HL-60 (cell line): ENCODE results near the gene HIP1.

Experiments
- DNase-seq, 2 experiments: peaks; one replicate each; pipeline ENCODE4 v3.0.0-alpha.2; 2010 to 2020; ENCODE audit warnings: low read depth in 1 of 2, low spot score in 1 of 2
- H3K27ac ChIP-seq: fragments of 250-450 bp; sonication (Bioruptor Pico); replicated peaks from 2 replicates; pipeline ENCODE4 v1.5.1; 2020; ENCODE audit warnings: mild to moderate bottlenecking, moderate library complexity
- H3K27me3 ChIP-seq: fragments of 250-450 bp; sonication (Bioruptor Pico); 2 replicates; pipeline ENCODE4 v1.5.1; 2021; ENCODE audit warnings: mild to moderate bottlenecking, moderate library complexity; ENCODE audit not compliant: insufficient read depth, poor library complexity, severe bottlenecking
- H3K4me3 ChIP-seq: replicated peaks from 2 replicates; pipeline ENCODE4 v1.5.1; 2011; ENCODE audit warnings: mild to moderate bottlenecking, control low read depth, low read length; ENCODE audit not compliant: insufficient read depth
- GABPA ChIP-seq: IDR thresholded peaks from 2 replicates; pipeline ENCODE4 v1.6.1; 2012; ENCODE audit warnings: low read depth
- POLR2AphosphoS5 ChIP-seq: IDR thresholded peaks from 2 replicates; pipeline ENCODE4 v1.6.1; 2012; ENCODE audit warnings: low read depth
- REST ChIP-seq: IDR thresholded peaks from 2 replicates; pipeline ENCODE4 v1.6.1; 2012; ENCODE audit warnings: low read depth; ENCODE audit not compliant: insufficient replicate concordance
- SPI1 ChIP-seq: IDR thresholded peaks from 2 replicates; pipeline ENCODE4 v1.6.1; 2012; ENCODE audit warnings: low read depth, mild to moderate bottlenecking, borderline replicate concordance
- TF ChIP-seq, protein P1 (sequence below): IDR thresholded peaks from one replicate; pipeline ENCODE4 v1.5.1; 2011; ENCODE audit warnings: low read length, control low read depth, inconsistent platforms; ENCODE audit not compliant: insufficient read depth

Gene HIP1

DNA sequence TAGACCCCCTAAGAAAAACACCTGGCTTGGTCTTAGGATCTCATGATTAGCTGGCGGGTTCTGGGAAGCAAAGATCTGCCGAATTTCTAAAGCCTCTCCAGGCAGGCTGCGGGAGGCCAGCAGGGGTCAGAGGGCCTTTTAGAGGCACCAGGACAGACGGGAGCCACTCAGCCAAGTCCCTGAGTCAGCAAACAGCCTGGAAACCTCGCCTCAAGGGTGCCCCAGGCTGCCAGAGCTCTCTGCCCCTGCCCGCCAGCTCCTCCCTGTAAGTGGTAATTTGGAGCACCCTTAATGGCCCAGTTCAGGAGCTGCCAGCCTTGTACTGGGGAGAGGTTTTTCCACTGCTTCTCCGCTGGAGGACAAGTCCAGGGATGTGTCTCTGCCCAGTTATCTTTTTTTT, 88.7 kb downstream of the HIP1 start:
- DNase-seq, result no peak
- TF ChIP-seq, protein P1, sequence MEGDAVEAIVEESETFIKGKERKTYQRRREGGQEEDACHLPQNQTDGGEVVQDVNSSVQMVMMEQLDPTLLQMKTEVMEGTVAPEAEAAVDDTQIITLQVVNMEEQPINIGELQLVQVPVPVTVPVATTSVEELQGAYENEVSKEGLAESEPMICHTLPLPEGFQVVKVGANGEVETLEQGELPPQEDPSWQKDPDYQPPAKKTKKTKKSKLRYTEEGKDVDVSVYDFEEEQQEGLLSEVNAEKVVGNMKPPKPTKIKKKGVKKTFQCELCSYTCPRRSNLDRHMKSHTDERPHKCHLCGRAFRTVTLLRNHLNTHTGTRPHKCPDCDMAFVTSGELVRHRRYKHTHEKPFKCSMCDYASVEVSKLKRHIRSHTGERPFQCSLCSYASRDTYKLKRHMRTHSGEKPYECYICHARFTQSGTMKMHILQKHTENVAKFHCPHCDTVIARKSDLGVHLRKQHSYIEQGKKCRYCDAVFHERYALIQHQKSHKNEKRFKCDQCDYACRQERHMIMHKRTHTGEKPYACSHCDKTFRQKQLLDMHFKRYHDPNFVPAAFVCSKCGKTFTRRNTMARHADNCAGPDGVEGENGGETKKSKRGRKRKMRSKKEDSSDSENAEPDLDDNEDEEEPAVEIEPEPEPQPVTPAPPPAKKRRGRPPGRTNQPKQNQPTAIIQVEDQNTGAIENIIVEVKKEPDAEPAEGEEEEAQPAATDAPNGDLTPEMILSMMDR, result no peak
- TF ChIP-seq GABPA (no peak), SPI1 (no peak), REST (no peak)
- Histone ChIP-seq H3K27me3 (no peaks in the 10 kb centered on the region), H3K27ac (no peak overlapping the region), H3K4me3 (no peak overlapping the region)

- TF ChIP-seq POLR2AphosphoS5 (no peak), REST (no peak), GABPA (no peak), SPI1 (no peak)
- TF ChIP-seq, protein P1, result no peak
- no peak for DNase-seq
These were observed 89.3 kb downstream of the HIP1 start for GRCh38 chr7:75649462-75649861.

GRCh38 chr7:75647709-75648438, 90.9 kb downstream of the HIP1 start:
- no peaks in the 10 kb centered on the region for H3K27me3 ChIP-seq
- TF ChIP-seq REST (no peak), POLR2AphosphoS5 (no peak), SPI1 (no peak), GABPA (no peak)
- TF ChIP-seq, protein P1, result no peak
- no peak overlapping the region for H3K27ac ChIP-seq
- H3K4me3 ChIP-seq, result no peak overlapping the region
- DNase-seq, result no peak

More at GRCh38 chr7:75649462-75649861, 89.3 kb downstream of the HIP1 start:
- Histone ChIP-seq H3K27ac (no peak overlapping the region), H3K4me3 (no peak overlapping the region), H3K27me3 (no peaks in the 10 kb centered on the region)
